ENCODE measurements around the gene DYNLT4. TPM values are rescaled to one million over a fixed set of nuclear protein-coding genes. Genes with fewer than 3 reads are reported as not detected.
"Not testable (repeated sequence)": the region's sequence is repeated elsewhere in the genome, so short reads cannot be mapped to it uniquely, and the experiment has no call there.

DYNLT4 gene
- total RNA-seq, 2 donors from 2014 or later, result not detected

DNA sequence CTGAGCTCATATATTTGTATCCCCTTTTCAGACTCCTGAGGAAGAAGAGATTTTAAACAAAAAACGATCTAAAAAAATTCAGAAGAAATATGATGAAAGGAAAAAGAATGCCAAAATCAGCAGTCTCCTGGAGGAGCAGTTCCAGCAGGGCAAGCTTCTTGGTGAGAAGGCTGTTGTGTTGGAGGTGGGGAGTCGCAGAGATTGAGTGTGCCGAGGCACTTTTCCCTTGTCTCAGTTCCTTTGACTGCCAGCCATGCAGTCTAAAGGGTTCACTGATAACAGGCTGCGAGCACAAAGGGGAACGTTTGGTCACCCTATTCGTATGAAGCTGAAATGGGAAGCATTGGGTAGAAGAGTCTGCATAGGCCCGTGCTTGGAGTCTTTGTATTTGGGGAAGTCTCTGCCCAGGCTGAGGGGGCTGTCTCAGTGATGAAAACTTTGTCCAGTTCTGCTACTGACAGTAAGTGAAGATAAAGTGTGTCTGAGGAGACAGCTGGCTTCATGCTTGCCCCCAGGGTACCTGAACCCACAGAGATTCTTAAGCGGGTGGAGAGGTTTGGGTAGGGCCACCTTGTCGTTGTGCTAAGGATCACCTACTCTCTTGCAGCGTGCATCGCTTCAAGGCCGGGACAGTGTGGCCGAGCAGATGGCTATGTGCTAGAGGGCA lies 29.0 kb downstream of the DYNLT4 start:
- peaks cover 9 to 30% of the 10 kb centered on the region in 2 donors for H3K4me1 ChIP-seq (ENCODE audit: control insufficient read depth in 1 of 2, low read depth in 2 of 2)
- ATAC-seq (ENCODE audit: insufficient number of reproducible peaks, low FRiP score, low read depth) (no peak), DNase-seq (ENCODE audit: low spot score) (no peak)
- no peak overlapping the region for H3K27ac ChIP-seq
- H3K9me3 ChIP-seq, result no peaks in the 10 kb centered on the region
- TF ChIP-seq, protein P1, sequence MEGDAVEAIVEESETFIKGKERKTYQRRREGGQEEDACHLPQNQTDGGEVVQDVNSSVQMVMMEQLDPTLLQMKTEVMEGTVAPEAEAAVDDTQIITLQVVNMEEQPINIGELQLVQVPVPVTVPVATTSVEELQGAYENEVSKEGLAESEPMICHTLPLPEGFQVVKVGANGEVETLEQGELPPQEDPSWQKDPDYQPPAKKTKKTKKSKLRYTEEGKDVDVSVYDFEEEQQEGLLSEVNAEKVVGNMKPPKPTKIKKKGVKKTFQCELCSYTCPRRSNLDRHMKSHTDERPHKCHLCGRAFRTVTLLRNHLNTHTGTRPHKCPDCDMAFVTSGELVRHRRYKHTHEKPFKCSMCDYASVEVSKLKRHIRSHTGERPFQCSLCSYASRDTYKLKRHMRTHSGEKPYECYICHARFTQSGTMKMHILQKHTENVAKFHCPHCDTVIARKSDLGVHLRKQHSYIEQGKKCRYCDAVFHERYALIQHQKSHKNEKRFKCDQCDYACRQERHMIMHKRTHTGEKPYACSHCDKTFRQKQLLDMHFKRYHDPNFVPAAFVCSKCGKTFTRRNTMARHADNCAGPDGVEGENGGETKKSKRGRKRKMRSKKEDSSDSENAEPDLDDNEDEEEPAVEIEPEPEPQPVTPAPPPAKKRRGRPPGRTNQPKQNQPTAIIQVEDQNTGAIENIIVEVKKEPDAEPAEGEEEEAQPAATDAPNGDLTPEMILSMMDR (IDR thresholded peaks at IDR 0.05), result no peak
- no peaks in the 10 kb centered on the region for H3K27me3 ChIP-seq (replicated peaks; ENCODE audit: insufficient read depth)
- peaks cover 23% of the 10 kb centered on the region for H3K36me3 ChIP-seq
- no peak overlapping the region for H3K4me3 ChIP-seq

- TF ChIP-seq, protein P1 (IDR thresholded peaks at IDR 0.05), result no peak
- DNase-seq (ENCODE audit: low spot score) (no peak), ATAC-seq (ENCODE audit: insufficient number of reproducible peaks, low FRiP score, low read depth) (no peak)
- Histone ChIP-seq H3K27me3 (replicated peaks; ENCODE audit: insufficient read depth) (no peaks in the 10 kb centered on the region), H3K36me3 (peaks cover 23% of the 10 kb centered on the region), H3K4me1 (ENCODE audit: control insufficient read depth in 1 of 2, low read depth in 2 of 2) (peaks cover 9 to 30% of the 10 kb centered on the region in 2 donors), H3K27ac (no peak overlapping the region), H3K9me3 (no peaks in the 10 kb centered on the region), H3K4me3 (no peak overlapping the region)
These were observed 29.6 kb downstream of the DYNLT4 start for GRCh38 chr1:44777547-44777946.

DNA sequence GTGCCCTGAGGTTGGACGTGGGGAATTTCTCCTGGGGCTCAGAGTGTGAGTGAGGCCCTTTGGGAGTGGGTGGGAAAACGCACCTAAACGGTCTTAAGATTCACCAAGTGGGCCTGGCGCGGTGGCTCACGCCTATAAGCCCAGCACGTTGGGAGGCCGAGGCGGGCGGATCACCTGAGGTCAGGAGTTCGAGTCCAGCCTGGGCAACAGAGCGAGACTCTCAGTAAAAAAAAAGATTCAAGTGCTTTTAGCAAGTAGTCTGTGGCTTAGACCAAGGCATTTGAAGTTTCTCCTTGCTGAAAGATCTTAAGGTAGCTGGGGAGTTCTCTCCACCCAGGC lies 30.5 kb downstream of the DYNLT4 start:
- Histone ChIP-seq H3K4me3 (peak overlapping the region; percentile 98), H3K27me3 (replicated peaks; ENCODE audit: insufficient read depth) (no peaks in the 10 kb centered on the region), H3K36me3 (peaks cover 23% of the 10 kb centered on the region), H3K4me1 (ENCODE audit: control insufficient read depth in 1 of 2, low read depth in 2 of 2) (peaks cover 9 to 30% of the 10 kb centered on the region in 2 donors), H3K27ac (peak overlapping the region; percentile 97 to 98), H3K9me3 (no peaks in the 10 kb centered on the region)
- ATAC-seq (ENCODE audit: insufficient number of reproducible peaks, low FRiP score, low read depth) (no peak), DNase-seq (ENCODE audit: low spot score) (no peak)
- TF ChIP-seq, protein P1 (IDR thresholded peaks at IDR 0.05), result no peak

DNA sequence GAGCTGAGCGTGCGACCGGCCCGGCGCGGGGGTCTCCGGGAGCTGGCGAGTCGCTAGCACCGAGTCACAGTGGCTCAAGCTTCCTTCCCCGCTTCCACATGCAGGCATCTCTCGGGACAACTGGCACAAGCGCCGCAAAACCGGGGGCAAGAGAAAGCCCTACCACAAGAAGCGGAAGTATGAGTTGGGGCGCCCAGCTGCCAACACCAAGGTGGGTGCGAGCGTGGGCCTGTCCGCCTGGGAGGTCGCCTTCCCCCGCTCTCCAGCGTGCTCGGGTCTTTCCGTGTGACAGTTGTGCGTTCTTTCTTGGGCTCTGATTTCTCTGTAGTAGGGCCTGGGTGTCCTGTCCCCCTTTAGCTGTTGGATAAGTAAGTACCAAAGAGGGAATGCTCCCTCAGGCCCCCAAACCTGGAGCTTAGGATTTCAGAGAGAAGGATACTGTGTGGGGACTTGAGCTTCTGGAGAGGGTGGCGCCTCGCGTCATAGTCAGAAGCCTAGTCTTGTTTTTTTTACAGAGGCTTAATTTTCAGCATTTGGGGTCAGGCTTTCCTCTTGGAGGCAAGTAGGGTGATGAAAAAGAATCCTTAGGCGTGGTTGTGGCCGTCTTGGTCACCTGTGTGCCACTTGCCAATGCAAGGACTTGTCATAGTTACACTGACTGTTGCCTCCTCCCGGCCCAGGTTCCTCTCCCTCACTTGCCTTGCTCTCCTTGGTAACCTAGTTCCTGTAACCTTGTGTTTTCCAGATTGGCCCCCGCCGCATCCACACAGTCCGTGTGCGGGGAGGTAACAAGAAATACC lies 31.0 kb downstream of the DYNLT4 start:
- Histone ChIP-seq H3K9me3 (no peaks in the 10 kb centered on the region), H3K27ac (peak overlapping the region; percentile 97 to 98), H3K27me3 (replicated peaks; ENCODE audit: insufficient read depth) (no peaks in the 10 kb centered on the region), H3K4me1 (ENCODE audit: control insufficient read depth in 1 of 2, low read depth in 2 of 2) (peaks cover 9 to 30% of the 10 kb centered on the region in 2 donors), H3K4me3 (peak overlapping the region; percentile 98), H3K36me3 (peaks cover 23% of the 10 kb centered on the region)
- no peak for DNase-seq (ENCODE audit: low spot score)
- TF ChIP-seq, protein P1 (IDR thresholded peaks at IDR 0.05), result no peak
- no peak for ATAC-seq (ENCODE audit: insufficient number of reproducible peaks, low FRiP score, low read depth)

GRCh38 chr1:44775078-44775929 lies 31.8 kb downstream of the DYNLT4 start, which contains the start of gene RPS8:
Gene RPS8 (plus strand): TSS chr1:44775540. CDS start chr1:44775597, 57 bp downstream.
- Histone ChIP-seq H3K4me3 (peak within 1 kb of the TSS; percentile 98), H3K36me3 (peaks cover 23% of the 10 kb centered on the region), H3K9me3 (no peaks in the 10 kb centered on the region), H3K27ac (peak within 1 kb of the TSS; percentile 97 to 98), H3K27me3 (replicated peaks; ENCODE audit: insufficient read depth) (no peaks in the 10 kb centered on the region), H3K4me1 (ENCODE audit: control insufficient read depth in 1 of 2, low read depth in 2 of 2) (peaks cover 9 to 30% of the 10 kb centered on the region in 2 donors)
- DNase-seq (ENCODE audit: low spot score) (peak; percentile 75), ATAC-seq (ENCODE audit: insufficient number of reproducible peaks, low FRiP score, low read depth) (peak; percentile 87)
- TF ChIP-seq, protein P1 (IDR thresholded peaks at IDR 0.05), result no peak

DNA sequence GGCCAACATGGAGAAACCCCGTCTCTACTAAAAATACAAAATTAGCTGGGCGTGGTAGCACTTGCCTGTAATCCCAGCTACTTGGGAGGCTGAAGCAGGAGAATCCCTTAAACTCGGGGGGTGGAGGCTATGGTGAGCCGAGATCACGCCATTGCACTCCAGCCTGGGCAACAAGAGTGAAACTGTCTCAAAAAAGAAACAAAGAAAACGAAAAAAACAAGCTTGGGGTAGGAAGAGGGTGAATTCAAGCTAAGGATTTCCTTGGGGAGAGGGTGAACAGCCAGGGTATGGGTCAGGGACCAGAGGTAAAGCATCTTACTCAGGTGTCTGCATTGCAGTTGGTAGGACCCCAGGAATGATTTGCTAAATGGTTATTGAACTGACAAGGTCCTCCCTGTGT lies 40.7 kb downstream of the DYNLT4 start:
- H3K27ac ChIP-seq; ATAC-seq (ENCODE audit: insufficient number of reproducible peaks, low FRiP score, low read depth); H3K36me3 ChIP-seq; H3K27me3 ChIP-seq (replicated peaks; ENCODE audit: insufficient read depth); H3K4me1 ChIP-seq (ENCODE audit: control insufficient read depth in 1 of 2, low read depth in 2 of 2); H3K9me3 ChIP-seq; DNase-seq (ENCODE audit: low spot score); H3K4me3 ChIP-seq: not testable (repeated sequence)
